ENCODE measurements around the gene GLCCI1. TPM values are rescaled to one million over a fixed set of nuclear protein-coding genes. Genes with fewer than 3 reads are reported as not detected.
"Not testable (repeated sequence)": the region's sequence is repeated elsewhere in the genome, so short reads cannot be mapped to it uniquely, and the experiment has no call there.

The GLCCI1 gene
- total and polyA plus RNA-seq, 12 donors: 0.75 to 13.0 (median 6.6) TPM

DNA sequence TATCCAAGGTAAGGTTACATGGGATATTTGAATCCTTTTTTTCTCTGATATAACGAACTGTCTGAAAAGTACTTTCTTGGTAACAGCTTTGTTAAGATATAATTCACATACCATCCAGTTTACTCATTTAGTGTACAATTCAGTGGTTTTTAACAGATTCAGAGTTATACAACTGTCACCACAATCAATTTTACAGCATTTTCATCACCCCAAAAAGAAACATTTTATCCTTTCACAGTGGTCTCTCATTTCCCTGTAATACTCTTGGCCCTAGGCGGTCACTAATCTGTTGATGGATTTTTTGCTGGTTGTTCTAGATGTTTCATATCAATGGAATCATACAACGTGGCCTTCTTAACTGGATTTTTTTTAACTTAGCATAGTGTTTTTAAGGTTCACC lies 91.6 kb downstream of the GLCCI1 start:
- Histone ChIP-seq H3K4me3 (no peak overlapping the region), H3K9me3 (peaks cover 0 to 6% (median 0%) of the 10 kb centered on the region in 11 donors), H3K4me1 (no peaks in the 10 kb centered on the region), H3K27ac (no peak overlapping the region), H3K27me3 (no peaks in the 10 kb centered on the region), H3K36me3 (peaks cover 0 to 54% (median 0%) of the 10 kb centered on the region in 9 donors)
- intact Hi-C loops (cut with DNase I): no loop called here
- TF ChIP-seq, protein P1, sequence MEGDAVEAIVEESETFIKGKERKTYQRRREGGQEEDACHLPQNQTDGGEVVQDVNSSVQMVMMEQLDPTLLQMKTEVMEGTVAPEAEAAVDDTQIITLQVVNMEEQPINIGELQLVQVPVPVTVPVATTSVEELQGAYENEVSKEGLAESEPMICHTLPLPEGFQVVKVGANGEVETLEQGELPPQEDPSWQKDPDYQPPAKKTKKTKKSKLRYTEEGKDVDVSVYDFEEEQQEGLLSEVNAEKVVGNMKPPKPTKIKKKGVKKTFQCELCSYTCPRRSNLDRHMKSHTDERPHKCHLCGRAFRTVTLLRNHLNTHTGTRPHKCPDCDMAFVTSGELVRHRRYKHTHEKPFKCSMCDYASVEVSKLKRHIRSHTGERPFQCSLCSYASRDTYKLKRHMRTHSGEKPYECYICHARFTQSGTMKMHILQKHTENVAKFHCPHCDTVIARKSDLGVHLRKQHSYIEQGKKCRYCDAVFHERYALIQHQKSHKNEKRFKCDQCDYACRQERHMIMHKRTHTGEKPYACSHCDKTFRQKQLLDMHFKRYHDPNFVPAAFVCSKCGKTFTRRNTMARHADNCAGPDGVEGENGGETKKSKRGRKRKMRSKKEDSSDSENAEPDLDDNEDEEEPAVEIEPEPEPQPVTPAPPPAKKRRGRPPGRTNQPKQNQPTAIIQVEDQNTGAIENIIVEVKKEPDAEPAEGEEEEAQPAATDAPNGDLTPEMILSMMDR (IDR thresholded peaks at IDR 0.05): no peak
- DNase-seq (no peak), ATAC-seq (no peak)
- 92 to 97% methylated on average over 3 of the region's 3 CpGs for WGBS, 2 donors

DNA sequence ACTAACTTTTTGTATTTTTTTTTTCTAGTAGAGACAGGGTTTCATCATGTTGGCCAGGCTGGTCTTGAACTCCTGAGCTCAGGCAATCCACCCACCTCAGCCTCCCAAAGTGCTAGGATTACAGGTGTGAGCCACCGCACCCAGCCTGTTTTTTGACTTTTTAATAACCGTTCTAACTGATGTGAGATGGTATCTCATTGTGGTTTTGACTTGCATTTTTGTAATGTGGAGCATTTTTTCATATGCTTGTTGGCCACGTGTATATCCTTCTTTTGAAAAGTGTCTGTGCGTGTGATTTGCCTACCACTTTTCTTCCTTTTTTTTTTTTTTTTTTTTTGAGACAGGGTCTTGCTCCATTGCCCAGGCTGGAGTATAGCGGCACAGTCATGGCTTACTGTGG lies 94.7 kb downstream of the GLCCI1 start:
- H3K27ac ChIP-seq; intact Hi-C loops (cut with DNase I); H3K9me3 ChIP-seq; ATAC-seq; DNase-seq; H3K4me1 ChIP-seq; H3K27me3 ChIP-seq; H3K4me3 ChIP-seq: not testable (repeated sequence)
- WGBS, 2 donors: 93 to 96% methylated on average over 5 of the region's 5 CpGs
- H3K36me3 ChIP-seq: peaks cover 0 to 31% (median 0%) of the 10 kb centered on the region in 9 donors

DNA sequence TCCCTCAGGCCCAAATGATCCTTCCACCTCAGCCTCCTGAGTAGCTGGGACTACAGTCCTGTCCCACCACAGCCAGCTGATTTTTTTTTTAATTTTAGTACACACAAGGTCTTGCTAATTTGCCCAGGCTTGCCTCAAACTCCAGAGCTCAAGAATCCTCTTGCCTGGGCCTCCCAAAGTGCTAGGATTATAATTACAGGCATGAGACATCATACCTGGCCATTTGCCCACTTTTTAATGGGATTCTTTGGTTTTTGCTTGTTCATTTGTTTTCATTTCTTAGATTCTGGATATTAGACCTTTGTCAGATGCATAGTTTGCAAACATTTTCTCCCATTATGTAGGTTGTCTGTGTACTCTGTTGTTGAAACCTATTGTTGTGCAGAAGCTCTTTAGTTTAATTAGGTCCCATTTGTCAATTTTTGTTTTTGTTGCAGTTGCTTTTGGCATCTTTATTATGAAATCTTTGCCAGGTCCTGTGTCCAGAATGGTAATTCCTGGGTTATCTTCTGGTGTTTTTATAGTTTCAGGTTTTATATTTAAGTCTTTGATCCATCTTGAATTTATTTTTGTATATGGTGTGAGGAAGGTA lies 95.2 kb downstream of the GLCCI1 start:
- ATAC-seq (no peak), DNase-seq (no peak)
- H3K27ac ChIP-seq: no peak overlapping the region
- H3K36me3 ChIP-seq: peaks cover 0 to 31% (median 0%) of the 10 kb centered on the region in 9 donors
- TF ChIP-seq, protein P1 (IDR thresholded peaks at IDR 0.05): no peak
- H3K9me3 ChIP-seq: peaks cover 0 to 6% (median 0%) of the 10 kb centered on the region in 11 donors
- H3K27me3 ChIP-seq: no peaks in the 10 kb centered on the region
- no peak overlapping the region for H3K4me3 ChIP-seq
- peaks cover 0 to 4% (median 1%) of the 10 kb centered on the region in 9 donors for H3K4me1 ChIP-seq
- intact Hi-C loops (cut with DNase I): no loop called here

DNA sequence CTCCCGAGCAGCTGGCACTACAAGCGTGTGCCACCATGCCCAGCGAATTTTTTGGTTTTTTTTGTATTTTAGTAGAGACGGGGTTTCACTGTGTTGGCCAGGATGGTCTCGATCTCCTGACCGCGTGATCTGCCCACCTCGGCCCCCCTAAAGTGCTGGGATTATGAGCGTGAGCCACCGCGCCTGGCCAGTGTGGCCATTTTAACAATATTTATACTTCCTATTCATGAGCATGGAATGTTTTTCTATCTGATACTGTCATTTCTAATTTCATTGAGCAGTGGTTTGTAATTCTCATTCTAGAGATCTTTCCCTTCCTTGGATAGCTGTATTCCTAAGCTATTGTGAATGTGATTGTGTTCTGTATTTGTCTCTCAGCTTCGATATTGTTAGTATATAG lies 96.2 kb downstream of the GLCCI1 start:
- no peak for DNase-seq
- ATAC-seq: no peak
- H3K27ac ChIP-seq: no peak overlapping the region
- H3K27me3 ChIP-seq: no peaks in the 10 kb centered on the region
- H3K4me3 ChIP-seq: no peak overlapping the region
- peaks cover 0 to 26% (median 0%) of the 10 kb centered on the region in 9 donors for H3K36me3 ChIP-seq
- intact Hi-C loops (cut with DNase I): no loop called here
- TF ChIP-seq, protein P1 (IDR thresholded peaks at IDR 0.05): no peak
- 96 to 98% methylated on average over 12 of the region's 12 CpGs for WGBS, 2 donors
- peaks cover 0 to 12% (median 4%) of the 10 kb centered on the region in 9 donors for H3K4me1 ChIP-seq
- H3K9me3 ChIP-seq: peaks cover 0 to 6% (median 0%) of the 10 kb centered on the region in 11 donors

GRCh38 chr7:8065356-8065813 lies 96.8 kb downstream of the GLCCI1 start:
- H3K4me1 ChIP-seq: peaks cover 0 to 12% (median 4%) of the 10 kb centered on the region in 9 donors
- H3K27ac ChIP-seq: no peak overlapping the region
- H3K9me3 ChIP-seq: peaks cover 0 to 6% (median 0%) of the 10 kb centered on the region in 11 donors
- intact Hi-C loops (cut with DNase I): no loop called here
- H3K36me3 ChIP-seq: peaks cover 0 to 21% (median 0%) of the 10 kb centered on the region in 9 donors
- DNase-seq: no peak
- H3K4me3 ChIP-seq: no peak overlapping the region
- WGBS, 2 donors: 79 to 88% methylated on average over 2 of the region's 2 CpGs
- ATAC-seq: no peak
- H3K27me3 ChIP-seq: no peaks in the 10 kb centered on the region
- TF ChIP-seq, protein P1 (IDR thresholded peaks at IDR 0.05): no peak

Measured in heart right ventricle (tissue), 16 donors.